Measurements from ENCODE around the gene CCL11. TPM values are rescaled to one million over a fixed set of nuclear protein-coding genes. Genes with fewer than 3 reads are reported as not detected.

CCL11 gene
- total and polyA plus RNA-seq, 2 experiments from 2014 or later = not detected

DNA sequence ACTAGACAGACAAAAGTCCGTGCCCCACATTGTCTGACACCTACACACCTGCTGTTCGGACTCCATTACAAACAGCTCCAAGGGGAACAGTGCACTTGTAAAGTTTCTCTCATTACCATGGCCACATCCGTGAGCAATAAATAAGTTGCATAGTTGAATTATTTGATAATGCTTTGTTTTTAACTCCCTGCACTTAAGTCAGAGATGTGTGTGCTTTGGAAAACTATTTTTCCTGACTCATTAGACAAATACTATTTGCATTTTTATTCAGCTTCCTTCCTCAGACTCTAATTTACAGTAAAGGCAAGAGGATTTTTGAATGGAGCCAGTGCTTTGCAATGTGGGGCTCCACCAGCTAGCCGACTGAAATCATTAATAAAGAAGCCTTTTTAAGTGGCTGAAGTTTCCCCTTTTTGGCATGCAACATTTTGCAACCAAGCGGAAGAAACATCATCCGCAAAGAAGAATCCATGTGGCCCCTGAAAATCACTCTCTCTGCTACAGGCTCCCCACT, 37.0 kb upstream of the CCL11 start:
- H3K9me2 ChIP-seq (ENCODE audit: insufficient read depth) = peaks cover 15% of the 10 kb centered on the region
- Mint-ChIP-seq H3K9me3 (no peaks in the 10 kb centered on the region), H3K36me3 (ENCODE audit: low read depth) (no peaks in the 10 kb centered on the region), H3K27me3 (ENCODE audit: insufficient read depth, low read depth, poor library complexity) (peaks cover 5% of the 10 kb centered on the region), H3K27ac (no peak overlapping the region), H3K4me3 (no peak overlapping the region), H3K4me1 (peaks cover 19% of the 10 kb centered on the region)
- H3K79me2 ChIP-seq (replicated peaks; ENCODE audit: insufficient read depth) = no peaks in the 10 kb centered on the region
- DNase-seq (ENCODE audit: low spot score) (no peak), ATAC-seq (no peak)
- peaks cover 13% of the 10 kb centered on the region; the same call in 1 of the 2 replicates for H3K4me1 ChIP-seq (ENCODE audit: insufficient read depth)
- no peaks in the 10 kb centered on the region for H3F3A ChIP-seq (replicated peaks; ENCODE audit: low read depth)
- no peaks in the 10 kb centered on the region for H3K36me3 ChIP-seq (ENCODE audit: insufficient read depth)
- no peak overlapping the region for H3K27ac ChIP-seq (ENCODE audit: low read depth)
- no peak overlapping the region for H3K4me3 ChIP-seq
- peaks cover 9% of the 10 kb centered on the region; the same call in 1 of the 2 replicates for H3K27me3 ChIP-seq (ENCODE audit: insufficient read depth)
- no peak overlapping the region for H3K4me2 ChIP-seq
- no peak for TF ChIP-seq ZNF114 (CRISPR knock-in tag; IDR thresholded peaks at IDR 0.05)
- TF ChIP-seq, protein P1, sequence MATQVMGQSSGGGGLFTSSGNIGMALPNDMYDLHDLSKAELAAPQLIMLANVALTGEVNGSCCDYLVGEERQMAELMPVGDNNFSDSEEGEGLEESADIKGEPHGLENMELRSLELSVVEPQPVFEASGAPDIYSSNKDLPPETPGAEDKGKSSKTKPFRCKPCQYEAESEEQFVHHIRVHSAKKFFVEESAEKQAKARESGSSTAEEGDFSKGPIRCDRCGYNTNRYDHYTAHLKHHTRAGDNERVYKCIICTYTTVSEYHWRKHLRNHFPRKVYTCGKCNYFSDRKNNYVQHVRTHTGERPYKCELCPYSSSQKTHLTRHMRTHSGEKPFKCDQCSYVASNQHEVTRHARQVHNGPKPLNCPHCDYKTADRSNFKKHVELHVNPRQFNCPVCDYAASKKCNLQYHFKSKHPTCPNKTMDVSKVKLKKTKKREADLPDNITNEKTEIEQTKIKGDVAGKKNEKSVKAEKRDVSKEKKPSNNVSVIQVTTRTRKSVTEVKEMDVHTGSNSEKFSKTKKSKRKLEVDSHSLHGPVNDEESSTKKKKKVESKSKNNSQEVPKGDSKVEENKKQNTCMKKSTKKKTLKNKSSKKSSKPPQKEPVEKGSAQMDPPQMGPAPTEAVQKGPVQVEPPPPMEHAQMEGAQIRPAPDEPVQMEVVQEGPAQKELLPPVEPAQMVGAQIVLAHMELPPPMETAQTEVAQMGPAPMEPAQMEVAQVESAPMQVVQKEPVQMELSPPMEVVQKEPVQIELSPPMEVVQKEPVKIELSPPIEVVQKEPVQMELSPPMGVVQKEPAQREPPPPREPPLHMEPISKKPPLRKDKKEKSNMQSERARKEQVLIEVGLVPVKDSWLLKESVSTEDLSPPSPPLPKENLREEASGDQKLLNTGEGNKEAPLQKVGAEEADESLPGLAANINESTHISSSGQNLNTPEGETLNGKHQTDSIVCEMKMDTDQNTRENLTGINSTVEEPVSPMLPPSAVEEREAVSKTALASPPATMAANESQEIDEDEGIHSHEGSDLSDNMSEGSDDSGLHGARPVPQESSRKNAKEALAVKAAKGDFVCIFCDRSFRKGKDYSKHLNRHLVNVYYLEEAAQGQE (IDR thresholded peaks at IDR 0.05; ENCODE audit: unreplicated experiment) = no peak
- no peak for TF ChIP-seq STAT1 (IDR thresholded peaks at IDR 0.05; ENCODE audit: unreplicated experiment)
- no peak for TF ChIP-seq JUNB (IDR thresholded peaks at IDR 0.05; ENCODE audit: unreplicated experiment)
- no peak for TF ChIP-seq EZH2phosphoT487 (IDR thresholded peaks at IDR 0.05; ENCODE audit: unreplicated experiment)
- no peak for TF ChIP-seq ZNF331 (CRISPR knock-in tag; IDR thresholded peaks at IDR 0.05; ENCODE audit: low read depth)
- TF ChIP-seq, protein P2, sequence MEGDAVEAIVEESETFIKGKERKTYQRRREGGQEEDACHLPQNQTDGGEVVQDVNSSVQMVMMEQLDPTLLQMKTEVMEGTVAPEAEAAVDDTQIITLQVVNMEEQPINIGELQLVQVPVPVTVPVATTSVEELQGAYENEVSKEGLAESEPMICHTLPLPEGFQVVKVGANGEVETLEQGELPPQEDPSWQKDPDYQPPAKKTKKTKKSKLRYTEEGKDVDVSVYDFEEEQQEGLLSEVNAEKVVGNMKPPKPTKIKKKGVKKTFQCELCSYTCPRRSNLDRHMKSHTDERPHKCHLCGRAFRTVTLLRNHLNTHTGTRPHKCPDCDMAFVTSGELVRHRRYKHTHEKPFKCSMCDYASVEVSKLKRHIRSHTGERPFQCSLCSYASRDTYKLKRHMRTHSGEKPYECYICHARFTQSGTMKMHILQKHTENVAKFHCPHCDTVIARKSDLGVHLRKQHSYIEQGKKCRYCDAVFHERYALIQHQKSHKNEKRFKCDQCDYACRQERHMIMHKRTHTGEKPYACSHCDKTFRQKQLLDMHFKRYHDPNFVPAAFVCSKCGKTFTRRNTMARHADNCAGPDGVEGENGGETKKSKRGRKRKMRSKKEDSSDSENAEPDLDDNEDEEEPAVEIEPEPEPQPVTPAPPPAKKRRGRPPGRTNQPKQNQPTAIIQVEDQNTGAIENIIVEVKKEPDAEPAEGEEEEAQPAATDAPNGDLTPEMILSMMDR (conservative IDR thresholded peaks at IDR 0.05; ENCODE audit: low read depth in 2 of 2) = no peak
- no peak for TF ChIP-seq NANOG (IDR thresholded peaks at IDR 0.05; ENCODE audit: borderline replicate concordance)
- TF ChIP-seq POLR2AphosphoS5 (IDR thresholded peaks at IDR 0.05; ENCODE audit: low read depth) = no peak
- TF ChIP-seq, protein P3, sequence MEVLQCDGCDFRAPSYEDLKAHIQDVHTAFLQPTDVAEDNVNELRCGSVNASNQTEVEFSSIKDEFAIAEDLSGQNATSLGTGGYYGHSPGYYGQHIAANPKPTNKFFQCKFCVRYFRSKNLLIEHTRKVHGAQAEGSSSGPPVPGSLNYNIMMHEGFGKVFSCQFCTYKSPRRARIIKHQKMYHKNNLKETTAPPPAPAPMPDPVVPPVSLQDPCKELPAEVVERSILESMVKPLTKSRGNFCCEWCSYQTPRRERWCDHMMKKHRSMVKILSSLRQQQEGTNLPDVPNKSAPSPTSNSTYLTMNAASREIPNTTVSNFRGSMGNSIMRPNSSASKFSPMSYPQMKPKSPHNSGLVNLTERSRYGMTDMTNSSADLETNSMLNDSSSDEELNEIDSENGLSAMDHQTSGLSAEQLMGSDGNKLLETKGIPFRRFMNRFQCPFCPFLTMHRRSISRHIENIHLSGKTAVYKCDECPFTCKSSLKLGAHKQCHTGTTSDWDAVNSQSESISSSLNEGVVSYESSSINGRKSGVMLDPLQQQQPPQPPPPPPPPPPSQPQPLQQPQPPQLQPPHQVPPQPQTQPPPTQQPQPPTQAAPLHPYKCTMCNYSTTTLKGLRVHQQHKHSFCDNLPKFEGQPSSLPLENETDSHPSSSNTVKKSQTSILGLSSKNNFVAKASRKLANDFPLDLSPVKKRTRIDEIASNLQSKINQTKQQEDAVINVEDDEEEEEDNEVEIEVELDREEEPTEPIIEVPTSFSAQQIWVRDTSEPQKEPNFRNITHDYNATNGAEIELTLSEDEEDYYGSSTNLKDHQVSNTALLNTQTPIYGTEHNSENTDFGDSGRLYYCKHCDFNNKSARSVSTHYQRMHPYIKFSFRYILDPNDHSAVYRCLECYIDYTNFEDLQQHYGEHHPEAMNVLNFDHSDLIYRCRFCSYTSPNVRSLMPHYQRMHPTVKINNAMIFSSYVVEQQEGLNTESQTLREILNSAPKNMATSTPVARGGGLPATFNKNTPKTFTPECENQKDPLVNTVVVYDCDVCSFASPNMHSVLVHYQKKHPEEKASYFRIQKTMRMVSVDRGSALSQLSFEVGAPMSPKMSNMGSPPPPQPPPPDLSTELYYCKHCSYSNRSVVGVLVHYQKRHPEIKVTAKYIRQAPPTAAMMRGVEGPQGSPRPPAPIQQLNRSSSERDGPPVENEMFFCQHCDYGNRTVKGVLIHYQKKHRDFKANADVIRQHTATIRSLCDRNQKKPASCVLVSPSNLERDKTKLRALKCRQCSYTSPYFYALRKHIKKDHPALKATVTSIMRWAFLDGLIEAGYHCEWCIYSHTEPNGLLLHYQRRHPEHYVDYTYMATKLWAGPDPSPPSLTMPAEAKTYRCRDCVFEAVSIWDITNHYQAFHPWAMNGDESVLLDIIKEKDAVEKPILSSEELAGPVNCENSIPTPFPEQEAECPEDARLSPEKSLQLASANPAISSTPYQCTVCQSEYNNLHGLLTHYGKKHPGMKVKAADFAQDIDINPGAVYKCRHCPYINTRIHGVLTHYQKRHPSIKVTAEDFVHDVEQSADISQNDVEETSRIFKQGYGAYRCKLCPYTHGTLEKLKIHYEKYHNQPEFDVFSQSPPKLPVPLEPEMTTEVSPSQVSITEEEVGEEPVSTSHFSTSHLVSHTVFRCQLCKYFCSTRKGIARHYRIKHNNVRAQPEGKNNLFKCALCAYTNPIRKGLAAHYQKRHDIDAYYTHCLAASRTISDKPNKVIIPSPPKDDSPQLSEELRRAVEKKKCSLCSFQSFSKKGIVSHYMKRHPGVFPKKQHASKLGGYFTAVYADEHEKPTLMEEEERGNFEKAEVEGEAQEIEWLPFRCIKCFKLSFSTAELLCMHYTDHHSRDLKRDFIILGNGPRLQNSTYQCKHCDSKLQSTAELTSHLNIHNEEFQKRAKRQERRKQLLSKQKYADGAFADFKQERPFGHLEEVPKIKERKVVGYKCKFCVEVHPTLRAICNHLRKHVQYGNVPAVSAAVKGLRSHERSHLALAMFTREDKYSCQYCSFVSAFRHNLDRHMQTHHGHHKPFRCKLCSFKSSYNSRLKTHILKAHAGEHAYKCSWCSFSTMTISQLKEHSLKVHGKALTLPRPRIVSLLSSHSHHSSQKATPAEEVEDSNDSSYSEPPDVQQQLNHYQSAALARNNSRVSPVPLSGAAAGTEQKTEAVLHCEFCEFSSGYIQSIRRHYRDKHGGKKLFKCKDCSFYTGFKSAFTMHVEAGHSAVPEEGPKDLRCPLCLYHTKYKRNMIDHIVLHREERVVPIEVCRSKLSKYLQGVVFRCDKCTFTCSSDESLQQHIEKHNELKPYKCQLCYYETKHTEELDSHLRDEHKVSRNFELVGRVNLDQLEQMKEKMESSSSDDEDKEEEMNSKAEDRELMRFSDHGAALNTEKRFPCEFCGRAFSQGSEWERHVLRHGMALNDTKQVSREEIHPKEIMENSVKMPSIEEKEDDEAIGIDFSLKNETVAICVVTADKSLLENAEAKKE (CRISPR knock-in tag; IDR thresholded peaks at IDR 0.05) = no peak
- no peak for TF ChIP-seq EZH2 (IDR thresholded peaks at IDR 0.05; ENCODE audit: low read depth, unreplicated experiment)
- TF ChIP-seq CREB1 (CRISPR knock-in tag; IDR thresholded peaks at IDR 0.05; ENCODE audit: low read depth) = no peak
- TF ChIP-seq, protein P4, sequence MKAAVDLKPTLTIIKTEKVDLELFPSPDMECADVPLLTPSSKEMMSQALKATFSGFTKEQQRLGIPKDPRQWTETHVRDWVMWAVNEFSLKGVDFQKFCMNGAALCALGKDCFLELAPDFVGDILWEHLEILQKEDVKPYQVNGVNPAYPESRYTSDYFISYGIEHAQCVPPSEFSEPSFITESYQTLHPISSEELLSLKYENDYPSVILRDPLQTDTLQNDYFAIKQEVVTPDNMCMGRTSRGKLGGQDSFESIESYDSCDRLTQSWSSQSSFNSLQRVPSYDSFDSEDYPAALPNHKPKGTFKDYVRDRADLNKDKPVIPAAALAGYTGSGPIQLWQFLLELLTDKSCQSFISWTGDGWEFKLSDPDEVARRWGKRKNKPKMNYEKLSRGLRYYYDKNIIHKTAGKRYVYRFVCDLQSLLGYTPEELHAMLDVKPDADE (IDR thresholded peaks at IDR 0.05) = no peak
- H2AFZ ChIP-seq = no peak overlapping the region
- no peaks in the 10 kb centered on the region for H4K20me1 ChIP-seq (replicated peaks; ENCODE audit: insufficient read depth)
